Gastroesophageal sphincter (tissue), 3 donors: ENCODE data around the gene ATP6V0C.

ENCODE experiments used
- POLR2A ChIP-seq, 2 donors: fragments of 450-650 bp; IDR thresholded peaks; one replicate each; pipeline ENCODE4 v1.6.1; 2017; ENCODE audit warnings: antibody characterized with exemption in 2 of 2, mild to moderate bottlenecking in 2 of 2, moderate library complexity in 1 of 2
- TF ChIP-seq, protein P1 (sequence below), 4 experiments: fragments of 200-600 bp in 2 of 4; fragments of 450-650 bp in 2 of 4; sonication (generic) in 1 of 4; IDR thresholded peaks; one replicate each; pipeline ENCODE4 v1.5.1; 2017 to 2019; ENCODE audit warnings: antibody characterized with exemption in 4 of 4, mild to moderate bottlenecking in 2 of 4, moderate library complexity in 2 of 4

- TF ChIP-seq POLR2A (IDR thresholded peaks at IDR 0.05) = no peak
- TF ChIP-seq, protein P1, sequence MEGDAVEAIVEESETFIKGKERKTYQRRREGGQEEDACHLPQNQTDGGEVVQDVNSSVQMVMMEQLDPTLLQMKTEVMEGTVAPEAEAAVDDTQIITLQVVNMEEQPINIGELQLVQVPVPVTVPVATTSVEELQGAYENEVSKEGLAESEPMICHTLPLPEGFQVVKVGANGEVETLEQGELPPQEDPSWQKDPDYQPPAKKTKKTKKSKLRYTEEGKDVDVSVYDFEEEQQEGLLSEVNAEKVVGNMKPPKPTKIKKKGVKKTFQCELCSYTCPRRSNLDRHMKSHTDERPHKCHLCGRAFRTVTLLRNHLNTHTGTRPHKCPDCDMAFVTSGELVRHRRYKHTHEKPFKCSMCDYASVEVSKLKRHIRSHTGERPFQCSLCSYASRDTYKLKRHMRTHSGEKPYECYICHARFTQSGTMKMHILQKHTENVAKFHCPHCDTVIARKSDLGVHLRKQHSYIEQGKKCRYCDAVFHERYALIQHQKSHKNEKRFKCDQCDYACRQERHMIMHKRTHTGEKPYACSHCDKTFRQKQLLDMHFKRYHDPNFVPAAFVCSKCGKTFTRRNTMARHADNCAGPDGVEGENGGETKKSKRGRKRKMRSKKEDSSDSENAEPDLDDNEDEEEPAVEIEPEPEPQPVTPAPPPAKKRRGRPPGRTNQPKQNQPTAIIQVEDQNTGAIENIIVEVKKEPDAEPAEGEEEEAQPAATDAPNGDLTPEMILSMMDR (IDR thresholded peaks at IDR 0.05) = no peak
Measured at GRCh38 chr16:2490190-2491105, 23.3 kb upstream of the ATP6V0C start.
